ENCODE results near the gene MAP7D2. TPM values are rescaled to one million over a fixed set of nuclear protein-coding genes. Genes with fewer than 3 reads are reported as not detected.

The MAP7D2 gene
- total RNA-seq, 1 experiment from 2014 or later: 0.15 TPM

- Histone ChIP-seq H3K4me3 (replicated peaks in 1 of 2; ENCODE audit: low read depth in 1 of 2, low read length in 2 of 2) (no peak overlapping the region), H3K79me2 (ENCODE audit: insufficient read depth, low read length) (no peaks in the 10 kb centered on the region), H3K4me2 (ENCODE audit: low read length) (no peak overlapping the region), H3K4me1 (ENCODE audit: control insufficient read depth in 1 of 2, insufficient read depth in 2 of 2, low read length in 2 of 2) (peaks cover 0 to 7% of the 10 kb centered on the region in 2 experiments; a peak in 2 of 4 replicates), H3K27ac (ENCODE audit: low read depth, low read length) (no peak overlapping the region), H4K20me1 (ENCODE audit: insufficient read depth) (no peaks in the 10 kb centered on the region), H3K36me3 (ENCODE audit: control insufficient read depth in 1 of 2, insufficient read depth in 2 of 2, low read length in 2 of 2) (no peaks in the 10 kb centered on the region; a peak in 1 of 4 replicates), H3K9me3 (ENCODE audit: control insufficient read depth in 1 of 2, insufficient read depth in 1 of 2, low read depth in 1 of 2, low read length in 2 of 2) (no peaks in the 10 kb centered on the region), H3K27me3 (ENCODE audit: insufficient read depth, low read length) (no peaks in the 10 kb centered on the region), H3K9ac (ENCODE audit: low read length) (no peak overlapping the region), H3K9me2 (ENCODE audit: insufficient read depth) (no peaks in the 10 kb centered on the region), H2AFZ (ENCODE audit: low read depth, low read length, poor library complexity, severe bottlenecking) (no peak overlapping the region)
- CTCF ChIA-PET: no interaction called here
- RAD21 ChIA-PET (ENCODE audit: low non-redundant PET in 1 of 2, low total read pairs in 2 of 2, uncharacterized antibody in 2 of 2, unreplicated experiment in 2 of 2): no interaction called here
- no peak for TF ChIP-seq SP1 (IDR thresholded peaks at IDR 0.05; ENCODE audit: low read depth)
- no peak for TF ChIP-seq ELF1 (IDR thresholded peaks at IDR 0.05; ENCODE audit: borderline replicate concordance, low read depth)
- TF ChIP-seq POLR2AphosphoS5 (IDR thresholded peaks at IDR 0.05; ENCODE audit: low read depth, low read length): no peak
- no peak for TF ChIP-seq CBX3 (IDR thresholded peaks at IDR 0.05; ENCODE audit: low read depth)
- no peak for TF ChIP-seq MAX (IDR thresholded peaks at IDR 0.05)
- TF ChIP-seq RAD21 (IDR thresholded peaks at IDR 0.05; ENCODE audit: low read depth): no peak
- TF ChIP-seq EZH2phosphoT487 (IDR thresholded peaks at IDR 0.05; ENCODE audit: borderline replicate concordance): no peak
- TF ChIP-seq ATF3 (IDR thresholded peaks at IDR 0.05): no peak
- no peak for TF ChIP-seq EZH2 (IDR thresholded peaks at IDR 0.05)
- TF ChIP-seq ZFX (IDR thresholded peaks at IDR 0.05): no peak
- intact Hi-C loops (cut with micrococcal nuclease): no loop called here
- POLR2A ChIA-PET: no interaction called here
- no peak for ATAC-seq
- BruUV-seq (replicated peaks): no TSS peak
- no peak for DNase-seq (ENCODE audit: low read depth, low spot score)
Observed at GRCh38 chrX:19960913-19961312, 155.8 kb downstream of the MAP7D2 start.

- intact Hi-C loops (cut with micrococcal nuclease): no loop called here
- no peak overlapping the region for H3K9ac ChIP-seq (ENCODE audit: low read length)
- no peaks in the 10 kb centered on the region for H3K9me2 ChIP-seq (ENCODE audit: insufficient read depth)
- DNase-seq (ENCODE audit: low read depth, low spot score) (no peak), ATAC-seq (no peak)
- H3K4me1 ChIP-seq (ENCODE audit: control insufficient read depth in 1 of 2, insufficient read depth in 2 of 2, low read length in 2 of 2): no peaks in the 10 kb centered on the region
- POLR2A ChIA-PET: no interaction called here
- no peak overlapping the region for H3K27ac ChIP-seq (ENCODE audit: low read depth, low read length)
- BruUV-seq (replicated peaks): no TSS peak
- no peaks in the 10 kb centered on the region for H3K79me2 ChIP-seq (ENCODE audit: insufficient read depth, low read length)
- no peak overlapping the region for H2AFZ ChIP-seq (ENCODE audit: low read depth, low read length, poor library complexity, severe bottlenecking)
- no peaks in the 10 kb centered on the region for H3K9me3 ChIP-seq (ENCODE audit: control insufficient read depth in 1 of 2, insufficient read depth in 1 of 2, low read depth in 1 of 2, low read length in 2 of 2)
- no peaks in the 10 kb centered on the region for H3K27me3 ChIP-seq (ENCODE audit: insufficient read depth, low read length)
- CTCF ChIA-PET: no interaction called here
- RAD21 ChIA-PET (ENCODE audit: low non-redundant PET in 1 of 2, low total read pairs in 2 of 2, uncharacterized antibody in 2 of 2, unreplicated experiment in 2 of 2): no interaction called here
- H3K36me3 ChIP-seq (ENCODE audit: control insufficient read depth in 1 of 2, insufficient read depth in 2 of 2, low read length in 2 of 2): no peaks in the 10 kb centered on the region; a peak in 1 of 4 replicates
- H3K4me3 ChIP-seq (replicated peaks in 1 of 2; ENCODE audit: low read depth in 1 of 2, low read length in 2 of 2): no peak overlapping the region
- no peaks in the 10 kb centered on the region for H4K20me1 ChIP-seq (ENCODE audit: insufficient read depth)
- no peak overlapping the region for H3K4me2 ChIP-seq (ENCODE audit: low read length)
- TF ChIP-seq JUND (IDR thresholded peaks at IDR 0.05) (no peak), ATF3 (IDR thresholded peaks at IDR 0.05) (no peak), FOSL1 (IDR thresholded peaks at IDR 0.05; ENCODE audit: low read depth) (no peak), RAD21 (IDR thresholded peaks at IDR 0.05; ENCODE audit: low read depth) (no peak), YY1 (IDR thresholded peaks at IDR 0.05; ENCODE audit: extremely low read depth, insufficient replicate concordance, low read depth, low read length) (no peak), EGR1 (IDR thresholded peaks at IDR 0.05; ENCODE audit: low read depth) (no peak), POLR2AphosphoS5 (IDR thresholded peaks at IDR 0.05; ENCODE audit: low read depth, low read length) (no peak), MAX (IDR thresholded peaks at IDR 0.05) (no peak), CEBPB (IDR thresholded peaks at IDR 0.05; ENCODE audit: low read depth) (no peak), TCF7L2 (IDR thresholded peaks at IDR 0.05; ENCODE audit: borderline replicate concordance, extremely low read depth, insufficient read depth, insufficient read length) (no peak), ELF1 (IDR thresholded peaks at IDR 0.05; ENCODE audit: borderline replicate concordance, low read depth) (no peak), ZFX (IDR thresholded peaks at IDR 0.05) (no peak), CTCF (IDR thresholded peaks at IDR 0.05 in 2 of 3, conservative IDR thresholded peaks at IDR 0.05 in 1 of 3; ENCODE audit: borderline replicate concordance in 1 of 3, insufficient read depth in 1 of 3, low read depth in 2 of 3, low read length in 2 of 3) (no peak)
Observed at GRCh38 chrX:19958552-19959486, 157.9 kb downstream of the MAP7D2 start.

Data from HCT116 (cell line).